Measurements from ENCODE around the gene RHBDD2. TPM values are rescaled to one million over a fixed set of nuclear protein-coding genes. Genes with fewer than 3 reads are reported as not detected.

Gene RHBDD2
- total and polyA plus RNA-seq, 2 experiments from 2014 or later, result 61.1 to 178 TPM

DNA sequence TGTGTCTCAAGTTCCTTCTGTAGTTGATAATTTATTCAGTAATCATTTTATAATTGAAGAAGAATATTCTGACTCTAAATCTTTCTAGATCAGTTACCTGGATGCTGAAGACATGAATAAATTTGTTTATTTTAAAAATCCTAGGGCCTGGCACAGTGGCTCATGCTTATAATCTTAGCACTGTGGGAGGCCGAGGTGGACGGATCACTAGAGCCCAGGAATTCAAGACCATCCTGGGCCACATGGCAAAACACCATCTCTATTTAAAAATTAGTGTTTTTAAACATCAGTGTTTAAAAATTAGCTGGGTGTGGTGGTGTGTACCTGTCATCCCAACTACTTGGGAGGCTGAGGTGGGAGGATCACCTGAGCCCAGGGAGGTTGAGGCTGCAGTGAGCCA is 45.4 kb downstream of the RHBDD2 start:
- peaks cover 19% of the 10 kb centered on the region for H4K20me1 ChIP-seq (ENCODE audit: insufficient read depth, poor library complexity, severe bottlenecking)

DNA sequence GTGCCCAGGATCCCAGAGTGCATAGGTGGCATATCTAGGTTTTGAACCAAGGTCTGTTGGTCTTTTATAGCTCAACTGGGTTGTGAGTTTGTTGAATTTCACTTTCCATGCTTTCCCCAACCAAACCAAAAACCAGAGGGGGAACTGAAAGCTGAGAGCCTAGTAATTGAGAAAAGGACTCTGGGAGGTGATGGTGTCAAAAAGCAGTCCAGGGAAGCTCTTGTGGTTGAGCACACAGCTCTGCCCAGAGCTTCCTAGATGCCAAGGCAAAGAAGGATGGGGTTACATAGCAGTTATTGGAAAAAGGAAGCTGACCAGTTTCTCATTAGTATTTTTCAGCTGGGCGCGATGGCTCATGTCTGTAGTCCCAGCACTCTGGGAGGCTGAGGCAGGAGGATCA is 46.1 kb downstream of the RHBDD2 start:
- no peak overlapping the region for H3K4me3 ChIP-seq
- no peaks in the 10 kb centered on the region for H3K9me2 ChIP-seq (replicated peaks; ENCODE audit: insufficient read depth)
- peaks cover 19% of the 10 kb centered on the region for H4K20me1 ChIP-seq (ENCODE audit: insufficient read depth, poor library complexity, severe bottlenecking)
- H3K9me3 ChIP-seq (ENCODE audit: low read depth), result no peaks in the 10 kb centered on the region
- no peak overlapping the region for H2AFZ ChIP-seq
- H3K27ac ChIP-seq, result no peak overlapping the region
- no peak for DNase-seq (ENCODE audit: low spot score)
- H3K27me3 ChIP-seq, result no peaks in the 10 kb centered on the region
- no peaks in the 10 kb centered on the region for H3K36me3 ChIP-seq (replicated peaks; ENCODE audit: insufficient read depth, low read depth)
- H3K4me2 ChIP-seq, result no peak overlapping the region
- TF ChIP-seq EZH2phosphoT487 (IDR thresholded peaks at IDR 0.05; ENCODE audit: low read depth, severe bottlenecking, unreplicated experiment) (no peak), EZH2 (IDR thresholded peaks at IDR 0.05; ENCODE audit: borderline replicate concordance) (no peak)
- TF ChIP-seq, protein P1, sequence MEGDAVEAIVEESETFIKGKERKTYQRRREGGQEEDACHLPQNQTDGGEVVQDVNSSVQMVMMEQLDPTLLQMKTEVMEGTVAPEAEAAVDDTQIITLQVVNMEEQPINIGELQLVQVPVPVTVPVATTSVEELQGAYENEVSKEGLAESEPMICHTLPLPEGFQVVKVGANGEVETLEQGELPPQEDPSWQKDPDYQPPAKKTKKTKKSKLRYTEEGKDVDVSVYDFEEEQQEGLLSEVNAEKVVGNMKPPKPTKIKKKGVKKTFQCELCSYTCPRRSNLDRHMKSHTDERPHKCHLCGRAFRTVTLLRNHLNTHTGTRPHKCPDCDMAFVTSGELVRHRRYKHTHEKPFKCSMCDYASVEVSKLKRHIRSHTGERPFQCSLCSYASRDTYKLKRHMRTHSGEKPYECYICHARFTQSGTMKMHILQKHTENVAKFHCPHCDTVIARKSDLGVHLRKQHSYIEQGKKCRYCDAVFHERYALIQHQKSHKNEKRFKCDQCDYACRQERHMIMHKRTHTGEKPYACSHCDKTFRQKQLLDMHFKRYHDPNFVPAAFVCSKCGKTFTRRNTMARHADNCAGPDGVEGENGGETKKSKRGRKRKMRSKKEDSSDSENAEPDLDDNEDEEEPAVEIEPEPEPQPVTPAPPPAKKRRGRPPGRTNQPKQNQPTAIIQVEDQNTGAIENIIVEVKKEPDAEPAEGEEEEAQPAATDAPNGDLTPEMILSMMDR (IDR thresholded peaks at IDR 0.05; ENCODE audit: poor library complexity), result no peak
- 100% methylated on average over 2 of the region's 2 CpGs for WGBS (ENCODE audit: low lambda C conversion rate, missing lambda C conversion rate)
- H3K4me1 ChIP-seq (ENCODE audit: insufficient read depth), result peaks cover 7% of the 10 kb centered on the region
- peaks cover 96% of the 10 kb centered on the region for H3K79me2 ChIP-seq

More for the DNA sequence above, 45.4 kb downstream of the RHBDD2 start:
- H3K27me3 ChIP-seq, result no peaks in the 10 kb centered on the region
- H3K4me2 ChIP-seq, result no peak overlapping the region
- TF ChIP-seq, protein P1 (IDR thresholded peaks at IDR 0.05; ENCODE audit: poor library complexity), result no peak
- H3K79me2 ChIP-seq, result peaks cover 96% of the 10 kb centered on the region
- no peak overlapping the region for H2AFZ ChIP-seq
- H3K36me3 ChIP-seq (replicated peaks; ENCODE audit: insufficient read depth, low read depth), result no peaks in the 10 kb centered on the region
- WGBS (ENCODE audit: low lambda C conversion rate, missing lambda C conversion rate), result 89% methylated on average over 2 of the region's 2 CpGs
- H3K4me1 ChIP-seq (ENCODE audit: insufficient read depth), result peaks cover 8% of the 10 kb centered on the region
- H3K4me3 ChIP-seq, result no peak overlapping the region
- no peaks in the 10 kb centered on the region for H3K9me3 ChIP-seq (ENCODE audit: low read depth)
- no peaks in the 10 kb centered on the region for H3K9me2 ChIP-seq (replicated peaks; ENCODE audit: insufficient read depth)
- no peak for DNase-seq (ENCODE audit: low spot score)
- no peak overlapping the region for H3K27ac ChIP-seq

DNA sequence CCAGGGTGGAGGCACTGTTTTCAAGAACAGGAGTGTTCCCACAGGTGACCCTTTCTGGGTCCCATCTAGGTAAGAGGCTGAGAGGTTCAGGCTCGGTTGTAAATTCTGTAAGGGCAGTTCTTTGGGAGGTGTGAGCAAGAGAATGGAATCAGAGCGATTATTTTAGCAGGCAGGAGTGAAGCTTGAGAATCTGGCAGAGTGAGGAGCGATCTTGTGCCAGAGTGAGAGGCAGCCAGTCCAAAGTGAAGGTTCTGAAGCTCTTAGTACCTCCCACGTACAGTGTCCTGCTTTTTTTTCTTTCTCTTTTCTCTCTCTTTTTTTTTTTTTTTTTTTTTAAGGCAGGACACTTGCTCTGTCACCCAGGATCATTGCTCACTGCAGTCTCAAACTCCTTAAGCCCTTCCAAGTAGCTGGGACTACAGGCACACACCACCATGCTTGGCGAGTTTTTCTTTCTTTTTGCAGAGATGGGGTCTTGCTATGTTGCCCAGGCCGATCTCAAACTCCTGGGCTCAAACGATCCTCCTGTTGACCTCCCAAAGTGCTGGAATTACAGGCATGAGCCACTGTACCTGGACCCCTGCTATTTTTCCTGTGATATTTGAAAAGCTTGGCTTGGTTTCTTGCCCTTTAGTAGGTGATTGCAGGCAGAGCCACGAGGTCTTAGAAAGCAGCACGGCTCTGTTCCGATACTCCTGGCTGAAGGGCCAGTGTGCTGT is 47.0 kb downstream of the RHBDD2 start:
- Histone ChIP-seq H3K9me2 (replicated peaks; ENCODE audit: insufficient read depth) (no peaks in the 10 kb centered on the region), H4K20me1 (ENCODE audit: insufficient read depth, poor library complexity, severe bottlenecking) (peaks cover 19% of the 10 kb centered on the region)
- TF ChIP-seq, protein P1 (IDR thresholded peaks at IDR 0.05; ENCODE audit: poor library complexity), result no peak
- TF ChIP-seq EZH2phosphoT487 (IDR thresholded peaks at IDR 0.05; ENCODE audit: low read depth, severe bottlenecking, unreplicated experiment) (no peak), EZH2 (IDR thresholded peaks at IDR 0.05; ENCODE audit: borderline replicate concordance) (no peak)

More for the DNA sequence above, 47.0 kb downstream of the RHBDD2 start:
- no peak overlapping the region for H3K4me2 ChIP-seq
- H3K4me3 ChIP-seq, result no peak overlapping the region
- peaks cover 3% of the 10 kb centered on the region for H3K4me1 ChIP-seq (ENCODE audit: insufficient read depth)
- H3K27ac ChIP-seq, result no peak overlapping the region
- 92% methylated on average over 10 of the region's 10 CpGs for WGBS (ENCODE audit: low lambda C conversion rate, missing lambda C conversion rate)
- H3K79me2 ChIP-seq, result peaks cover 100% of the 10 kb centered on the region
- no peaks in the 10 kb centered on the region for H3K36me3 ChIP-seq (replicated peaks; ENCODE audit: insufficient read depth, low read depth)
- H2AFZ ChIP-seq, result no peak overlapping the region
- H3K27me3 ChIP-seq, result no peaks in the 10 kb centered on the region
- no peak for DNase-seq (ENCODE audit: low spot score)
- H3K9me3 ChIP-seq (ENCODE audit: low read depth), result no peaks in the 10 kb centered on the region
